NCI-H748 (cell line): ENCODE results near the gene GRIK4.

ENCODE experiments used
- DNase-seq: peaks from one replicate; lab custom pipeline; 2025; ENCODE audit not compliant: unreplicated experiment; lab: John Stamatoyannopoulos, UW

The GRIK4 gene

GRCh38 chr11:120627327-120628163 lies 116.0 kb downstream of the GRIK4 start:
- DNase-seq: no peak

- no peak for DNase-seq
These were observed 118.0 kb downstream of the GRIK4 start for GRCh38 chr11:120629407-120630080.

- DNase-seq: no peak
These were observed 118.6 kb downstream of the GRIK4 start for GRCh38 chr11:120630122-120630521.

DNA sequence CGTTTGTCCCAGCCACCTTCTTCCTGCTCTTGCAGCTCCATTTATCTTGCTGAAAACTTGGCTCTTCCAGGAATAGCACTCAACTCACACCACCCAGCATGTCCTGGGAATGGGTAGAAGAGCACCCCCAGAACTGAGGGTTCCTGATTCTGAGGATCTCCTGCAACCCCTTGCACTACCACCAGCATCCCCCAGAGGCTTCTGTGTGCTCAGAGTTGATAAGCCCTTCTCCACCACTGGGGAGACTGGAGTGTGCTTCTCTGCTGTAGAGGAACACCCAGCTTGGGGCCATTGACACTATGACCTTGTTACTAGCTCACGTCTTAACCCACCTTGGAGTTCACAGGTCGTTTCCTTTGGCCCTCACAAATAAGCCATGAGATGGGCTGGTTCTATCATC lies 121.0 kb downstream of the GRIK4 start:
- no peak for DNase-seq

GRCh38 chr11:120633616-120634393 lies 122.3 kb downstream of the GRIK4 start:
- no peak for DNase-seq

- no peak for DNase-seq
These were observed 123.2 kb downstream of the GRIK4 start for GRCh38 chr11:120634706-120635105.

GRCh38 chr11:120635136-120635810 lies 123.7 kb downstream of the GRIK4 start:
- peak; percentile 12 for DNase-seq

DNA sequence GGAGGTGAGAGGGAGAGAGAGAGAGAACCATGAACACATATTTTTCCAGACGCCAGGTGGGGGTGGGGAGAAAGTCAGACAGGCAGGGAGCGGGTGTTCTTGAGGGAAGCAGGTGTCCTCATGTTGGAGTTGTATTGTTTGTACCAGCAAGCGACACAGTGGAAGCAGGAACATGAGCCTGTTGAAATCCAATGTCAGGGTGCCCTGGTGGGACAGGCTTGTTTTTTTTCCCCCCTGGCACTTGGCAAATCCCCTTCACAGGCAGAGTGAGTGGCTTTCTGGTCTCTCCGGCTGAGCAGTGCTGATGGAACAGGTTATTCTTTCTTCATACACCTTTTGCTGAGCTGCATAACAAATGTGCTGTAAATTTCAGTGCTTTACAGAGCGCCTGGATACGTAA lies 125.6 kb downstream of the GRIK4 start:
- DNase-seq: peak; percentile 3

DNA sequence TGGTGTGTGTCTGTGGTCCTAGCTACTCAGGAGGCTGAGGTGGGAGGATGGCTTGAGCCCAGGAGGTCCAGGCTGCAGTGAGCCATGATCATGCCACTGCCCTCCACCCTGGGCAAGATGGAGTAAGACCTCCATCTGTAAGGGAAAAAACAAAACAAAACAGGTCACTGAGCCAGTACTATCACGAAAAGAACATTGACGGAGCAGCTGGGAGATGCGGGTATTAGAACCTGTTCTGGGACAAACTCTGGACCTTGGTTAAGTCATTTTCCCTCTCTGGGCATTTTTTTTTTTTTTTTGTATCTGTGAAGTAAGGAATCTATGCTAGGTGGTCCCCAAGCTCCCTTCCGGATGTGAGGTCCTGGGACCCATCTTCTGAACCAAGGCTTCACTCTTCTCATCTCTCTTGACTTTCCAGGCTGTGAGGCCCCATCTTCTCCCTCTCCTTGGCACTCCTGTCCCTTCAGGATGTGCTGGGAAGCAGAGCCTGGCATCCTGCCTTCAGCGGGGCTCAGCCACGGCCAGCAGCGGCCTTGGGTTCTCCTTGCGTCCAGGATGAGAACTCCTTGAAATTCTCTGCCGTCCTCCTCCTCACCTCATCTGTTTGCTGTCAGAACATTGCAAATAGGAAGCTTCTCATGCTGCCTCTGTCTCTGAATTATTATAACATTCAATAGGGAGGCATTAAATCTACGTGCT lies 130.8 kb downstream of the GRIK4 start:
- DNase-seq: no peak

- no peak for DNase-seq
These were observed 131.7 kb downstream of the GRIK4 start for GRCh38 chr11:120643284-120643683.

DNA sequence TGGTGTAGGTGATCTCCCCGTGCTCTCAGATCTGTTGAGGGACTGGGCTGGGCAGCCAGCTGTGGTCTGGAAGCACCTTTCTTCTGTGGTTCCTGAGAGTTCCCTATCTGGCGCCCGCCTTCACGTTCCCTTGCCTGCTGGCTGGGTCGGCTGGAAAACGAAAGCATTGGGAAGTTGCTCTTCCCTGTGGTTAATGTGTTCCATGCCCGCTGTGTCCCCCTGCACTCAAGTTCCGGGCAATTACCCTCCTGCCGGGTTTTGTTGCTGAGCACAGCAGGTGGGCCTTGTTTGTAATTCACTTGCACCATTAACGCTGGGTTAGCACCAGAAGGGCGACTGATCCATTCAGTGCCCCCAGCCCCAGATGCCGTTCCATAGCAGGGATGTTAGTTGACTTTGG lies 134.1 kb downstream of the GRIK4 start:
- DNase-seq: peak; percentile 82

DNA sequence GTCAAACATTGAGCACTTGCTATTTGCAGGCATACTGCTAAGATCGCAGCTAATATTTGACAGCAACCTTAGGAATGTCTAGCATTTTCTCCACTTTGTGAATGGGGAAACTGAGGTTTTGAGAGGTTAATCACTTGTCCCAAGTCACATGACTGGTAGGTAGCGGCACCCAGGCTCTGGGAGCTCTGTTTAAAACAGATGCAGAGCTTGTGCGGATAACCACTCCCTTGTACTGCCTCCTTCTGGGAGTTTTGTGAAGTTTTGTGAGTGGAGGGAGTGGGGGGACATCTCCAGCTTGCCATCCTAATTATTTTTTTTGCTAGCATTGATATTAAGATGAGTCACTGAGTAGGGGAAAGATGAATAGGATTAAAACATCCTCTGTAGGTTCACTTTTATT lies 134.7 kb downstream of the GRIK4 start:
- DNase-seq: no peak

GRCh38 chr11:120647681-120648080 lies 136.1 kb downstream of the GRIK4 start:
- DNase-seq: no peak

- no peak for DNase-seq
These were observed 137.2 kb downstream of the GRIK4 start for GRCh38 chr11:120648771-120649170.

- no peak for DNase-seq
These were observed 137.8 kb downstream of the GRIK4 start for GRCh38 chr11:120649316-120649715.

DNA sequence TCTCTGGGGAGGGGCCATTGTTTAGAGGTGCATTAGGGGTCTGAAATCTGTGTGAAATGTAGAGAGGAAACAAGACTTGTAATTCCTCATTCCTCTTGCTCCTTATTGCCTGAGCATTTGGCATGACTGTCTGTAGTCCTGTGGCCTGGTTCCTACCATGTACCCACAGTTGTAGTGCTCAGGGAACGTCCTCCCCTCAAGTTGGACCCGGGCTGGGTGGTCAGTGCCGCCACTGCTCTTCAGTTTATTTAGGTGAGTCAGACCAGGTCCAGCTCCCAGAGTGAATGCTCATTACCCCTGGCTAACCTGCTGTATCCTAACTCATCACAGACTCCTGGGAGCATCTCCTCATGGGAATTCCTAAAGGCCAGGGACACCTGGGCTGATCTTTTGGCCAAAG lies 139.8 kb downstream of the GRIK4 start:
- no peak for DNase-seq

DNA sequence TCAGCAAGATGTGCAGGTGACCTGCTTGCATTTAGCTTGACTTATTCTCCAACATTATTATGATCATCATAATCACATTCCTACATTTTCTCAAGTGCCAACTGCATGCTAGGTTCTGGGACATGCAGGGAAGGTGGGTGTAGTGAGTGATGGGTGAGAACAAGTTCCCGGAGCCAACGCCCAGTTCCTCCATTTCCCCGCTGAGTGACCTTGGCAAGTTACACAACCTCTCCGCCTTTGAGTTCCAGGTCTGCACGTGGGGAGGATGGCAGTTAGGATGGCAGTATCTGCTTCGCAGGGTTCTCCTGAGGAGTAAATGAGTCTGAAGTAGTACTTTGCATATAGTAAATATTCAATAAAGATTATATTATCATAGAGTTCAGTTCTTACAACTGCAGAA lies 140.3 kb downstream of the GRIK4 start:
- DNase-seq: no peak

GRCh38 chr11:120652705-120653335 lies 141.3 kb downstream of the GRIK4 start:
- DNase-seq: peak; percentile 59

DNA sequence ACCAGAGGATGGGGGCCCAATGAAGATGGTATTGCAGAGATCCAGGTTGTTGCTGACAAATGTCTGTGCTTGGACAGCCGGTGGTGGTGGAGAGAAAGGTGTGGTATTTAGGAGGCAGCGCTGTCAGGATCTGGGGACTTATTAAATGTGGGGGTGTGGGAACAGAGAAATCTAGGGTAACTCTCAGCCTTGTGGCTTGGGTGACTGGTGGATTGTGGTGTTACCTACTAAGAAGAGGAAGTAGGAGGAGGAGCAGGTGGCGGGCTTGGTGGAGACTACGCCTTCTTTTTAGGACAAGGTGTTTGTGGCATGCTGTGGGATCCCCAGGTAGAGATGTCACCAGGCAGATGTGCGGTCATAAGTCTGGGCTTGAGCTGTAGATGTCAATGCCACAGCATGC lies 144.0 kb downstream of the GRIK4 start:
- DNase-seq: no peak
